HT-29 (cell line): ENCODE data around the gene CNBP. TPM values are rescaled to one million over a fixed set of nuclear protein-coding genes. Genes with fewer than 3 reads are reported as not detected.
"Not testable (repeated sequence)": the region's sequence is repeated elsewhere in the genome, so short reads cannot be mapped to it uniquely, and the experiment has no call there.

Experiments used
- DNase-seq: peaks from one replicate; pipeline ENCODE4 v3.0.0-alpha.2; 2015; ENCODE audit warnings: low spot score
- total RNA-seq: library from RNA; depleted of rRNA; stranded (reverse); fragments of >200 nt; shearing (Covaris generic); gene quantifications from 2 replicates; pipeline ENCODE4 v1.2.3, GENCODE V29; 2014; rRNA removed

The CNBP gene
- 289 and 305 TPM in 2 replicates for total RNA-seq

DNA sequence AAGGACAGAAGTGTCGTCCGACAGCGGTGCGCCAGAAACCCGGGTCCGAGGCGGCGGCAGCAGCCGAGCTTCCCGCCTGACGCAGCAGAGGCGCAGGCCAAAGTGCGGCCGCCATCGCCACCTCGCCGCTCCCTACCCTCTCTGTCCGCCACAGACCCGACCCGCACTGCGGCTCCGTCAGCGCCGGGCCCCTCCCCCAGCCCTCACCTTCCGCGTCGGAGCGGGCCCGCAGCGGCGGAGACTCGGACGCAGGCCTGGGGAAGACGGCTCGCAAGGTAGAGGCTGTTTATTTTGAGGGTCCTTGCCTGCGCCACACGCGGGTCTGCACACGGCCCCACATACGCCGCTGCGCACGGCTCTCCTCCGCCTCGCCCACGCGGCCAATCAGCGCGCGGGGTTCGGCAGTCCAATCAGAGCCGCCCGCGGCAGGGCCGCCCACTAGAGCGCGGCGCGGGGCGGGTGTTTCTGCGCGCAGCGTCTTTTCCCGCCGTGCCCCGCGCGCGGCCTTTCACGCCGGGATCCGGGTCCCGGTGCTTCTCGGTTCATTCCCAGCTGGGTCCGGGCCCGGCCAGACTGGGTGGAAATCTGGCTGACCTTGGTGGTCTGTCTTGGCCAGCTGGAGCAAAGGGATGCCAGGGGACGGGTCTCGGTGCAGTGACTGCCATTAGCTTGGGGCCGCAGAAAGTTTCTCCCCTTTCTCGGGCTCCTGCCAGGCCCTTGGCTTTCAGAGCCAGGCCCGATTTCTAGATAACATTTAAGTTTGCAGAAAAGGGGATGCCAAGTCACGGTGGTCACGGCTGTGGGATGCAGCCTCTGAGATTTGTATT is at the start of gene CNBP:
TSS of gene CNBP (minus strand) at position 328 of the 827 bp plus-strand sequence. CDS start 12,139 bp downstream, outside the sequence.
- peak; percentile 99 for DNase-seq

DNA sequence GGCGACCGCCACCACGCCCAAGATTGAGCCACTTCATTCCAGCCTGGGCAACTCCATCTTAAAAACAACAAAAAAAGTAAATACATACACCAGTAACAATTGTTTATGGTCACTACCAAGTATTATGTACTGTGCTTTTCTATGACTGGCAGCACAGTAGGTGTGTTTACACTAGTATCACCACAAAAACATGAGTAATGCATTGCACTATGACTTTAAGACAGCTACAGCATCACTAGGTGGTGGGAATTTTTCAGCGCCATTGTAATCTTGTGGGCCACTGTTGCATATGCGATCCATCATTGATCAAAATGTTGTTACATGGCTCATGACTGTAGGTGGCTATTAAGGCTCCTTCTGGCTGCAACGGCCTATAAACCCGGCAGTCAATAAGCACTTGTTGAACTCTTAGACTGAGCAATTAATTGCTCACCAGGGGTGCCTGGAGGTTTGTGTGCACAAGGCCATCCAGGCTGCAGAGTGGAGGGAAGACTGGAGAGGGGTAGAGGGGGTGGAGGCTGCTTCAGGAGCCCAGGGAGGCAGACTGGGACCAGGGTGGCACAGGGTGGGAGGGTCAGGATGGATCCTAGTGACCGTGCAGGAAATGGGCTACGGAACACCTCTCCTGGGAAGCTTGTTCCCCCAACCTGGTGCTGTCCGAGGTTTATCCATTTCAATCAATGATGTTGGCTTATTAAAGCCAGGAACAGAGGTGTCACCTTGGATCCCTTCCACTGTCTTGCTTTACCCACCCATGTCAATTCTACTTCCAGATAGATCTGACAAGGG is 47.8 kb upstream of the CNBP start:
- no peak for DNase-seq

DNA sequence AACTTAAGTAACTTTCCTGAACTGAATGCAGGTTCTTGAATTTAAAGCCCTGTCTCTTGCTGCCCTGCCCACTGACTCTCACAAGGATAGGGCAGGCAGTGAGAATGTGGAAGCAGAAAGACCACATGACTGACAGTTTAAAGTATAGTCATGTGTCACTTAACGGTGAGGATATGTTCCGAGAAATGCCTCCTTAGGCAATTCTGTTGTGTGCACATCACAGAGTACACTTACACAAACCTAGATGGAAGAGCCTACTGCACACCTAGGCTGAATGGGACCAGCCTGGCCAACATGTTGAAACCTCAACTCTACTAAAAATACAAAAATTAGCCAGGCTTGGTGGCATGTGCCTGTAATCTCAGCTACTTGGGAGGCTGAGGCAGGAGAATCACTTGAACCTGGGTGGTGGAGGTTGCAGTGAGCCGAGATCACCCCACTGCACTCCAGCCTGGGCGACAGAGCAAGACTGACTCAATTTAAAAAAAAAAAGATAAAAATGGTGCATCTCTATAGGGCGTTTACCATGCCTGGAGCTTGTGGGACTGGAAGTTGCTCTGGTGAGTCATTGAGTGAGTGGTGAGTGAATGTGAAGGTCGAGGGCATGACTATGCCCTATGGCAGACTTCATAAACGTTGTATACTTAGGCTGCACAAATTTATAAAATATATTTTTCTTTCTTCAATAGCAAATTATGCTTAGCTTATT is 46.8 kb upstream of the CNBP start:
- peak; percentile 39 for DNase-seq

DNA sequence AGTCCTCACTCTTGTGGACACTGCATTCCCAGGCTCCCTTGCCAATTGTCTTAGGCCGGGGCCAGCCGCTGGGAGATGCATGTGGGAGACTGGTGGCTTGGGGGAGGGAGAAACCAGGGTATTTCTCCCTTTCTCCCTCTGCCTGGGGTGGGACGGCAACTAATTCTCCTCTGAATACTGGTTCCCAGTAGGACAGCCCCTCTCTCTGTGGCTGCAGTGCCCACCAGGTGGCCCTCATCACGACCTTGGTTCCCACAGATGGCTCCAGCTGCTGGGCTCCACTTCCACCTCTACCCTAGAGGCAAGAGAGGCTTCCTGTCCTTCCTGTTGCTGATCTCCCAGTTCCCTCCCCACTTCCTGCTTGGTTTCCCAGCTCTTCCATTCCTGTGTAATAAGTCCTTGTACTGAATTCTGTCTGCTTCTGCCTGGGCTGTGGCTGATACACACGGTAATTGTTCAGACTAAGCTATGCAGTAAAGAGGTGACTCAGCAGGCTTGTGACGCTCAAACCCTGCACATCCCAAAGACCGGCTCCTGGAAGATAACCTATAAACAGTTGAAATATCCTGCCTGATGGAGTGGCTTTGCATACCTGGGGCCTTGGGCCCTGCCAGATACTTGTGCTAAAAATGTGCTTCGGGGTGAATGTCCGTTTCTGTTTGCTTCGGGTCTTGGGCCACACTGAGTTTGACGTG is 45.3 kb upstream of the CNBP start:
- peak; percentile 47 for DNase-seq

DNA sequence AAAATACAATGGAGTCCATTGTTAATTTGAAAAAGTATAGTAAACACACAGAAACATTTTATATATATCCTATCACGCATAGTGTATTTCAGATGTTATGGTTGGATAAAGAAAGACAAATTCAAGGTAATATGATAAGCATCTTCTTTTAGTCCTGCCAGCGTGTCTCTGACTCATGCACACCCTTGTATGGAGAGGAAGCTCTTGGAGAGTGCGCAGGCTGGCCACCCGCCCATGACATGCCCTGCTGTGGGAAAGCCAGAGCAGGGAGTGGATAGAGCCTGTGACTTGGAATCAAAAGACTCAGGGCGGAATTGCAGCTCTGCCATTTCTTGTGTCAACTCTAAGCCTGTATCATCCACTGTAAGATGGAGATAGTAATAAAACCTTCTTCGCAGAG is 42.7 kb upstream of the CNBP start:
- DNase-seq: peak; percentile 85

DNA sequence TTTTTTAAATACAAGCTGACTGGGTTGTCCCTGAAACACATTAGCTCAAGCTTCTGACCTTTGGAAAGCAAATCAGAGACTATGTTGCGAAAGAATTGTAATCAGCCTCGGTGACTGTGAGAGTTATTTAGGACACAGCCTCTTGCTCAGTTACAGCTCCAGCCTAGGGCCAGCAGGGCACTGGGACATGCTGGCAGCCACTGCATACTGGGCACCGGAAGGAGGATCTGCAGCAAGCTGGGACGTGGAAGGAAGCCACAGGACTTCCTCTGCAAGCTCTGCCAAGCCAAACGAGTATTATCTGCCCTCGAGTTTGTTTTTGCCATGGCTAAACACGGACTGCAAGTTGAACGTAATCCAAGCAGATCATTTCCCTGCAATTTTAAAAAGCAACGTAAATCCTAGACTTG is 41.3 kb upstream of the CNBP start:
- peak; percentile 82 for DNase-seq

DNA sequence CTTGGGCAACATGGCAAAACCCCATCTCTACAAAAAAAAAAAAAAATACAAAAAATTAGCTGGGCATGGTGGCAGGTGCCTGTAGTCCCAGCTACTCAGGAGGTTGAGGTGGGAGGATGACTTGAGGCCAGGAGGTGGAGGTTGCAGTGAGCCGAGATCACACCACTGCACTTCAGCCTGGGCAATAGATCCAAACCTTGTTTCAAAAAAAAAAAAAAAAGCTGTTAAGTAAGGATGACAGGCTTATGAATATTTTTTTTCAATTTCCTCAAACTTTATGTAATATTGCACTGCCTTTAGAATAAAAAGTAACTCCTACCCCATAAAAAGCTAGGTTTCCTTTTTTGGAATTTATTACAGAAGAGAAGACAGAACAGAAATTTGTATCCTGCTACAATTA is 40.7 kb upstream of the CNBP start:
- not testable (repeated sequence) for DNase-seq

DNA sequence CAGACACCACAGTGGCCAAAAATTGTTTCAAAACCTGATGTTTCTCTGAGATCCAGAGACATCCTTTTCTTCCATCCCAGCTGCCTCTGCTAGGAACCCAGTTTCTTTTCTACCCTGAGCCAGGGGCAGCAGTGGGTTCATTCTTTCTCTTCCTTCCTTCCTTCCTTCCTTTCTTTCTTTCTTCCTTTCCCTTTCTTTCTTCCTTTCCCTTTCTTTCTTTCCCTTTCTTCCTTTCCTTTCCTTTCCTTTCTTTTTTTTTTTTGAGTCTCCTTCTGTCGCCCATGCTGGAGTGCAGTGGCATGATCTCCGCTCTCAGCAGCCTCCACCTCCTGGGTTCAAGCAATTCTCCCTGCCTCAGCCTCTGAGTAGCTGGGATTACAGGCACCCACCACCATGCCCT is 35.0 kb upstream of the CNBP start:
- no peak for DNase-seq

DNA sequence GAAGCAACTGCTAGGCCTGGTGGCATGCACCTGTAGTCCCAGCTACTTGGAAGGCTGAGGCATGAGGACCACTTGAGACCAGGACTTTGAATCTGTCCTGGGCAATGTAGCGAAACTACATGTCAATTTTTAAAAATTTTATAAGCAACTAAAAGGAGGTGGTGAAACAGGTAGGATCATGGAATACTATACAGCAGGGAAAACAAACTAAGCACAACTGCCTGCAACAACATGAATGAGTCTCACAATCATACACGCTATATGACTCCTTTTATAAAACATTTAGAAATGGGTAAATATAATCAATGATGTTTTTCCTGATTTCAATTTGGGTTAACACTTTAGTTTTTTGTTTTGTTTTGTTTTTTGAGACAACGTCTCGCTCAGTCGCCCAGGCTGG is 29.5 kb upstream of the CNBP start:
- DNase-seq: no peak

DNA sequence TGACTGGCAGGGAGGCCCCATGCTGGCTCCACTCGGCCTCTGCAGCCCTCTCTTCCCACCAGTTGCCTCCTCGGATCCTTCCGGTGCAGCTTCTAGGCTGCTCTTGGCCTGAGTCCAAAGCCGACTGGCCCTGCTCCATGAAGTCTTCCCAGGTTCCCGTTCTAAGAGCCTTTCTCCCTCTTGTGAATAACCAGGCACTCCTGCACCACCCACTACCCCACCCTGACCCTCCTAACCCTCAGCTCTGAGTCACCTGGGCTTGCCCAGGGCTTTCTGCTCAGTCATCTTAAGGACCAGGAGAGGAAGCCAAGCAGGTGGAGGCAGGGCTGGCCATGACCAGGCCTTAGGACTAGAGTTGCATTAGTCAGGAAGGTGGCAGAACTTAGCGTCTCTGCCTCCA is 28.1 kb upstream of the CNBP start:
- peak; percentile 100 for DNase-seq

DNA sequence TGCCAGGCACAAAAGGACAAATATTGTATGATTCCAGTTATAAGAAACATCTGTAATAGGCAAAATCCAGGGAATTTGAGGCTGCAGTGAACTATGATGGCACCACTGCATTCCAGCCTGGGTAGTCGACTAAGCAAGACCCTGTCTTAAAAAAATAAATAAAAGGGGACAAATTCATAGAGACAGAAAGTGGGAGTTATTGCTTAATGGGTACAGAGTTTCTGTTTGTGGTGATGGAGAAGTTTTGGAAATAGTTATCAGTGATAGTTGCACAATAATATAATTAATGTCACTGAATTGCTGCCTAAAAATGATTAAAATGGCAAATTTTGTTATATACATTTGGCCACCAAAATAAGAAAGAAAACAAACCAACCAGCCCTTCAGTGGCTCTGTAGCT is 27.6 kb upstream of the CNBP start:
- no peak for DNase-seq

DNA sequence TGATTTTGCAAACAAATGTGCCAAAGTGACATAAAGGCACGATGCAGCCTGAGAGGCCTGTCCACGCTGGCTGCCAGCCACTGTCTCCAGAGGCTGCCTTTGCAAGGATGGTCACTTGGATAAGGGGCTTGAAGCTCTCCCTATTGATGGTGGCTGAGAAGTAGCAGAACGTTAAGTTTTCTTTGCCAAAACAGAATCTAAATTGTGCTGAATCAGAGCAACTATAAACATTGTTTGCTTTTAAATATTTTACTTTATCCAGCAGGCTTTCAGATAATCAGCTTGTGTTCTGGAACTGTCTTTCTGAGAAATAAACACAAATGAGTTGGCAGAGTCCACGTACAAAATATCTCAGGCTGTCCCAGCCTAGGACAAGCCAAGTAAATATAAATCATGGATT is 23.8 kb upstream of the CNBP start:
- no peak for DNase-seq

DNA sequence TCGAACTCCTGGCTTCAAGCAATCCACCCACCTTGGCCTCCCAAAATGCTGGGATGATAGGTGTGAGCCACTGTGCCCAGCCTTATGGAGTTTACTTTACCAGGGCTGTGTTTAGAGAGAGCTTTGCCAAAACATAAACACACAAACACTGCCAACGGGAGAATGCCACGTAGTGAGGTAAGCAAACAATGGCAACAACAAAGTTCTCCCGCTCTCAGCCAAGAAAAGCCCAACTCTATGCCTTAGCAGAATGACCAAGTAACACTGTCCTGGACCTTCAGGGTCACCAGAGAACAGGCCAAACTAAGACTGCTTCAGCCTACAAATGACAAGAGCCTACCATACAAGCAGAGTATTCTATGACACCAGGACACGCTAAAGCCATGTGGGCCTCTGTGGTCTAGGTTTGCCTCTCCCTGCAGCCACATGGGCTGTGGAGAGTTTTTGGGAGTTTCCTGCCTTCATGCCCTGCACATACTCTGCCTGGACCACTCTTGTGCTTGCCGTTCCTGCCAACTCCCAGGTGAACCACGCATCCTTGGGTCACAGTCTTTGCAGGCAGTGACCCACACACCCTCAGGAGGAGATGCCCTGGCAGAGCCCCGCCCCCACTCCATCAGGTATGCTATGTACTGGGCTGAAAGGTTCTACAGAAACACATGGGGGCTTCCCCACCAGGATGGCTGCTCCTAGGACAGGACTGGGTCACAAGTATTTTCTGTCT is 21.6 kb upstream of the CNBP start:
- DNase-seq: no peak

DNA sequence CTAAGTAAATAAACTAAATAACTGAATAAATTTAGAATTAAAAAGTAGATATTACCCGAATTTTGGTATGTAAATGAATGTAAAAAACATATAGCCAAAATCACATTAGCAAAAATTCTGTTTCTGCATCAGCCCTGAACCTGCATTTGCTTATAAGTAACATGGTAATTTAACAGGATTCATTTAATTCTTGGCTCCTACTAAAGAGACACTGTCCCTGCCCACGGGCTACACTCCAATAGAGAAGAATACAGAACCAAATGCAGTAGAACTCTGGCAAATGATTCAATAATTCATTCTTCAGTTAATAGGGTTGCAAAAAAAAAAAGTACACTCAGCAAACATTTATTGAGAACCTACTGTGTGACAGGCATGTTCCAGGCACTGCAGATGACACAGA is 20.8 kb upstream of the CNBP start:
- DNase-seq: no peak

DNA sequence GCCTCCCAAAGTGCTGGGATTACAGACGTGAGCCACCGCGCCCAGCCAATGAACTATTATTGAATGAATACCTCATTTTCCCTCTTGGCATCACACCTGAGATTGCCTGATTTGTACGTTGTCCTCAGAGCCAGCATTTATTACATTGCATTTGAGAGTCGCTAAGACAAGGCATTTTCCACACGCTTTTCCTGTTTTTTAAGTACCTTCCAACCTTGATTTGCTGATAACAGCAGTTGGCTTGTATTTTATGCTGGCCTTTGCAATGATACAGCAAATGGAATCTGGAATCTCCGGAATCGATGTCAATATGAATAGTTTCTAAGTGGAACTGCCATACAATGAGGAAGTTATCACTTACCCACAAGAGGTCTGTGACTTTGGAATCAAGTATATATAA is 15.7 kb upstream of the CNBP start:
- no peak for DNase-seq

DNA sequence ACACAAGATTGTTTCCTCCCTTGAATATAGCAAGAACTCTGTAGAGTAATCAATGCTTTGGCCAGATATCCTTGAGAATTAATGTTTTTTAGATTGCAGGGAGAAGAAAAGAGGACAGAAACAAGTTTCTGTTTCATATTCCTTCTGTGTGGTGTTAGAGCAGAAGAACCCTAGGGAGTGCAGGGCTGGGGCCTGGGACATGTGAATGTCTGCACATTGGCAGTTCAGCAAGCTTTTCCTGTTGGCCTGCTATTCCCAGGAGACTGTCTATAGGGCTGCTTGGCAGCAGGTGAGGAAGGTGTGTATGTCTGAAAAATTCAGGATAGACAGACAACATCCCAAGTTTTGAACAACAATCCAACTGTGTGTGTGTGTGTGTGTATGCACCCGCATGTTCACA is 13.6 kb upstream of the CNBP start:
- DNase-seq: no peak

DNA sequence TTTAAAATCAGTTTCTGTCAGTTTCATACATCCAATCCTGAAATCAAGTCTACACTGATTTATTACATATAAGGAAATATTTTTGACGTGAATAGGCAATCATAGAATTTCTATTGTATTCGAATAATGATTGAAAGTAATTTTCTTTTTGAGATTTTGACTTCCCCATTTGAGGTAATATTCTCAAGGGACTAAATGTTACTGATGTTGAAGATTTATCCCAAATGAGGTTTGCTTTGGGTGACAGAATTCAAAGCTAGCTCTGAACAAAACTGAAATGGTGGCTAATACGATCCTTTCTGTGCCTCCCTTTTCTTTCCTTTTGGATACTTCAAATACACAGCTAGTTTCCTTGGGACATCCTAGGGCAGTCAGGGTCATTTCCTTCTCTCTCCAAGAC is 12.9 kb upstream of the CNBP start:
- DNase-seq: no peak

DNA sequence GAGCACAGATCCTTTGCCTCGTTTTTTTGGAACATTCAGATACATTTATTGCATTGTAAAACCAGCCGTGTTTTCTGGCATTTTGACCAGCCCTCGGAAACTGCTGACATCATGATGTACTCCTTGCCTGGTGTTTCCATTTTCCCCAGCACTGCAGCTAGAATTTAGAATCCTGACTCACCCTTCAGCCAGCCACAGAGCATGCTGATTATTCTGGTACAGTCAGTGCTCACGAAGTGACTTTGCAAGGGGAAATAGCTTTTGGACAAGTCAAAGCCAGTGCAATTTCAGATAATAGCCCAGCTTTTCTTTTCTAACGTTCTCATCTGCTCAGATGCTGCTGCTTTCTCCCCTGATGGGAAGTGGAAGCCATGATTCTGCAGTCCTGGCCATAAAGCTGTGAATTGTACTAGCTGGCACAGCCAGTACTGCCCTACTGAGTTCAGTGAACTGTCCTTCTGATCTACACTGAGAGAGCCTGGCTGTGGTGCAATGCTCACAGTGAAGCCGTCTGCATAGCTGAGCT is 12.1 kb upstream of the CNBP start:
- DNase-seq: no peak

DNA sequence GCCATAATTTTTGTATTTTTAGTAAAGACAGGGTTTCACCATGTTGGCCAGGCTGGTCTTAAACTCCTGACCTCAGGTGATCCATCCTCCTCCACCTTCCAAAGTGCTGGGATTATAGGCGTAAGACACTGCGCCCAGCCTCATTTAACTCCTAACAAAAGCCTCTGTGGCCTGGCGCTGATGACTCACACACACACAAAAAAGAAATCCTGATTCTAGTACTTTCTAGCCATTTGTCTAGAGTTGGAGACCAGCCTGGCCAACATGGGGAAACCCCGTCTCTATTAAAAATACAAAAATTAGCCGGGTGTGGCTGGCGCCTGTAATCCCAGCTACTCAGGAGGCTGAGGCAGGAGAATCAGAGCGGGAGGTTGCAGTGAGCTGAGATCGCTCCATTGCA is 6.1 kb upstream of the CNBP start:
- not testable (repeated sequence) for DNase-seq

DNA sequence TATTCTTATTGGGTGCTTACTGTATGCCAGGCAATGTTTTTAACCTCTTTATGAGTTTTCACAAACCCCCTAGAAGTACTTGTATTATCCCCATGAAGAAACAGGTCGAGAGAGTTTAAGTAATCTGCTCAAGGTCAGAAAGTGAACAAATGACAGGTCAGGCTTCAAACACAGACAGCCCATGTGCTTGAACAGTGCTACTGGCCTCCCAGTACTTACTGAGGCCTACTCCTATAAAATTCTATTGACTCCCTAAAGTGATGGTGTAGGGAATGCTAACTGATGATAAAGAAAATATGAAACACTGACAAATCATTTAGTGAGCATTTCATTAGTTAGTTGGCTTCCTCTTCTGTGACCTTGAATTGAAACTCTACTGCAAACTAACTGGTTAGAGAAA is 4.2 kb upstream of the CNBP start:
- no peak for DNase-seq

DNA sequence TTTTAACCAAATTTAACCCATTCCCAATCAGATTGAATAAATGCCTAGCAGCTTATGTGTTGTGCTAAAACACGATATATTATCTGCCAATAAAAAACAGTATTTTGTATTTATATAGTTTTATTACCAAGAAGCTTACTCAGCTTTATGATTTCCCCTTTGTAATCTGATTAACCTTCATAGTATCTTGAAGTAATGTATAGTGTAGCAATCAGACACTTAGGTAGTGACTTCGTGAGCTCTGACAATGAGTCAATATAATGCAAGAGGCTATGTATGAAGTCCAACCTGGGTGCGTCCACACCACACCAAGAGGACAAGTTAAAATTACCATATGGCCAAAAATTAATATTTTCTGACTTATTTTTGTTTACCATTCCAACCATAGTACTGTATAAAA is 2.1 kb upstream of the CNBP start:
- no peak for DNase-seq
